A204.1 (cell line): ENCODE measurements around the gene TNRC6B.
"Not testable (repeated sequence)": the region's sequence is repeated elsewhere in the genome, so short reads cannot be mapped to it uniquely, and the experiment has no call there.

Experiments used
- FAIRE-seq: peaks from 2 replicates; lab custom pipeline; 2012; peaks lifted over from hg19 to GRCh38; lab: Jason Lieb, UNC

Gene TNRC6B

GRCh38 chr22:40374567-40374966, 196.8 kb downstream of the TNRC6B start:
- no peak for FAIRE-seq

GRCh38 chr22:40376149-40376548, 198.4 kb downstream of the TNRC6B start:
- FAIRE-seq: no peak

- no peak for FAIRE-seq
These were observed 200.2 kb downstream of the TNRC6B start for GRCh38 chr22:40377931-40378330.

- not testable (repeated sequence) for FAIRE-seq
These were observed 200.7 kb downstream of the TNRC6B start for GRCh38 chr22:40378448-40378847.

- FAIRE-seq: no peak
These were observed 203.7 kb downstream of the TNRC6B start for GRCh38 chr22:40381461-40381860.

- FAIRE-seq: no peak
These were observed 206.2 kb downstream of the TNRC6B start for GRCh38 chr22:40383905-40384304.

GRCh38 chr22:40385036-40385782, 207.5 kb downstream of the TNRC6B start:
- no peak for FAIRE-seq
